Effector memory CD8-positive, alpha-beta T cell (primary cell): Measurements from ENCODE around the gene UBR4.

Experiments used
- ATAC-seq: fragments of 150-1000 bp; cut with Tn5 transposase; replicated peaks from 2 replicates; pipeline ENCODE4 v1.10.0; 2021; ENCODE audit warnings: mild to moderate bottlenecking, moderate library complexity
- DNase-seq, 3 experiments: peaks; one replicate each; pipeline ENCODE4 v3.0.0; 2021
- H3K27ac Mint-ChIP-seq, 2 donors: one replicate each; pipeline ENCODE4 v1.8.0; 2022; ENCODE audit warnings: mild to moderate bottlenecking in 2 of 2, mixed read lengths in 2 of 2, moderate library complexity in 2 of 2
- H3K27me3 Mint-ChIP-seq, 2 donors: one replicate each; pipeline ENCODE4 v1.8.0; 2022; ENCODE audit warnings: mixed read lengths in 2 of 2
- H3K36me3 Mint-ChIP-seq: one replicate; pipeline ENCODE4 v1.8.0; 2022; ENCODE audit warnings: mild to moderate bottlenecking, moderate library complexity, mixed read lengths; ENCODE audit not compliant: insufficient read depth
- H3K4me1 Mint-ChIP-seq, 2 donors: one replicate each; pipeline ENCODE4 v1.8.0; 2022; ENCODE audit warnings: low read depth in 2 of 2, mixed read lengths in 2 of 2
- H3K4me3 Mint-ChIP-seq, 2 donors: one replicate each; pipeline ENCODE4 v1.8.0; 2022; ENCODE audit warnings: mild to moderate bottlenecking in 2 of 2, mixed read lengths in 2 of 2, moderate library complexity in 2 of 2
- H3K9me3 Mint-ChIP-seq, 2 donors: one replicate each; pipeline ENCODE4 v1.8.0; 2022; ENCODE audit warnings: mixed read lengths in 2 of 2

Gene UBR4

GRCh38 chr1:19165501-19165900, 44.6 kb downstream of the UBR4 start:
- Mint-ChIP-seq H3K4me3 (no peak overlapping the region), H3K27ac (peak overlapping the region; percentile 20 to 56), H3K4me1 (no peaks in the 10 kb centered on the region), H3K9me3 (no peaks in the 10 kb centered on the region), H3K36me3 (peaks cover 95% of the 10 kb centered on the region), H3K27me3 (no peaks in the 10 kb centered on the region)
- DNase-seq = no peak
- ATAC-seq = no peak

GRCh38 chr1:19164274-19165015, 45.6 kb downstream of the UBR4 start:
- peaks cover 95% of the 10 kb centered on the region for H3K36me3 Mint-ChIP-seq
- no peak overlapping the region for H3K4me3 Mint-ChIP-seq
- H3K9me3 Mint-ChIP-seq = no peaks in the 10 kb centered on the region
- DNase-seq (no peak), ATAC-seq (no peak)
- no peaks in the 10 kb centered on the region for H3K4me1 Mint-ChIP-seq
- no peaks in the 10 kb centered on the region for H3K27me3 Mint-ChIP-seq
- H3K27ac Mint-ChIP-seq = peak overlapping the region; percentile 20 to 56

- H3K36me3 Mint-ChIP-seq = peaks cover 96% of the 10 kb centered on the region
- H3K27me3 Mint-ChIP-seq = no peaks in the 10 kb centered on the region
- no peaks in the 10 kb centered on the region for H3K9me3 Mint-ChIP-seq
- H3K4me1 Mint-ChIP-seq = no peaks in the 10 kb centered on the region
- no peak overlapping the region for H3K27ac Mint-ChIP-seq
- DNase-seq (no peak), ATAC-seq (no peak)
- no peak overlapping the region for H3K4me3 Mint-ChIP-seq
Measured at GRCh38 chr1:19163261-19163660, 46.8 kb downstream of the UBR4 start.

- H3K27me3 Mint-ChIP-seq = no peaks in the 10 kb centered on the region
- no peak overlapping the region for H3K4me3 Mint-ChIP-seq
- no peak overlapping the region for H3K27ac Mint-ChIP-seq
- peaks cover 98% of the 10 kb centered on the region for H3K36me3 Mint-ChIP-seq
- ATAC-seq (no peak), DNase-seq (no peak)
- H3K4me1 Mint-ChIP-seq = no peaks in the 10 kb centered on the region
- H3K9me3 Mint-ChIP-seq = no peaks in the 10 kb centered on the region
Measured at GRCh38 chr1:19160831-19161230, 49.2 kb downstream of the UBR4 start.

GRCh38 chr1:19157653-19158052, 52.4 kb downstream of the UBR4 start:
- Mint-ChIP-seq H3K27me3 (no peaks in the 10 kb centered on the region), H3K27ac (no peak overlapping the region), H3K36me3 (peaks cover 90% of the 10 kb centered on the region), H3K4me3 (no peak overlapping the region), H3K4me1 (no peaks in the 10 kb centered on the region), H3K9me3 (no peaks in the 10 kb centered on the region)
- ATAC-seq (no peak), DNase-seq (no peak)

- H3K36me3 Mint-ChIP-seq = peaks cover 89% of the 10 kb centered on the region
- no peak overlapping the region for H3K27ac Mint-ChIP-seq
Measured at GRCh38 chr1:19156676-19157075, 53.4 kb downstream of the UBR4 start.

GRCh38 chr1:19154876-19155275, 55.2 kb downstream of the UBR4 start:
- peaks cover 89% of the 10 kb centered on the region for H3K36me3 Mint-ChIP-seq
- H3K27me3 Mint-ChIP-seq = no peaks in the 10 kb centered on the region
- ATAC-seq (no peak), DNase-seq (no peak)
- no peaks in the 10 kb centered on the region for H3K4me1 Mint-ChIP-seq
- peak overlapping the region in 1 of 2 donors; percentile 66 for H3K27ac Mint-ChIP-seq
- no peaks in the 10 kb centered on the region for H3K9me3 Mint-ChIP-seq
- H3K4me3 Mint-ChIP-seq = no peak overlapping the region

More at GRCh38 chr1:19156676-19157075, 53.4 kb downstream of the UBR4 start:
- Mint-ChIP-seq H3K4me1 (no peaks in the 10 kb centered on the region), H3K27me3 (no peaks in the 10 kb centered on the region), H3K4me3 (no peak overlapping the region), H3K9me3 (no peaks in the 10 kb centered on the region)
- DNase-seq (no peak), ATAC-seq (no peak)

- Mint-ChIP-seq H3K36me3 (peaks cover 88% of the 10 kb centered on the region), H3K9me3 (no peaks in the 10 kb centered on the region), H3K4me3 (no peak overlapping the region), H3K27ac (peak overlapping the region in 1 of 2 donors; percentile 16), H3K4me1 (no peaks in the 10 kb centered on the region), H3K27me3 (no peaks in the 10 kb centered on the region)
- DNase-seq (no peak), ATAC-seq (no peak)
Measured at GRCh38 chr1:19153169-19153568, 56.9 kb downstream of the UBR4 start.

GRCh38 chr1:19151537-19151936, 58.5 kb downstream of the UBR4 start:
- Mint-ChIP-seq H3K4me1 (peaks cover 0 to 3% of the 10 kb centered on the region in 2 donors), H3K36me3 (peaks cover 88% of the 10 kb centered on the region), H3K27ac (no peak overlapping the region), H3K27me3 (no peaks in the 10 kb centered on the region), H3K9me3 (no peaks in the 10 kb centered on the region), H3K4me3 (no peak overlapping the region)
- no peak for DNase-seq
- no peak for ATAC-seq

- Mint-ChIP-seq H3K27me3 (no peaks in the 10 kb centered on the region), H3K4me3 (no peak overlapping the region), H3K27ac (peak overlapping the region in 1 of 2 donors; percentile 79), H3K9me3 (no peaks in the 10 kb centered on the region), H3K4me1 (peaks cover 0 to 3% of the 10 kb centered on the region in 2 donors), H3K36me3 (peaks cover 90% of the 10 kb centered on the region)
- no peak for ATAC-seq
- no peak for DNase-seq
Measured at GRCh38 chr1:19149736-19150135, 60.3 kb downstream of the UBR4 start.

- Mint-ChIP-seq H3K36me3 (peaks cover 83% of the 10 kb centered on the region), H3K27ac (peak overlapping the region; percentile 53 to 83)
- no peak for ATAC-seq
Measured at GRCh38 chr1:19140465-19140864, 69.6 kb downstream of the UBR4 start.

GRCh38 chr1:19139711-19140110, 70.4 kb downstream of the UBR4 start:
- Mint-ChIP-seq H3K27ac (peak overlapping the region; percentile 53 to 83), H3K4me3 (no peak overlapping the region), H3K9me3 (no peaks in the 10 kb centered on the region), H3K36me3 (peaks cover 84% of the 10 kb centered on the region), H3K4me1 (peaks cover 0 to 2% of the 10 kb centered on the region in 2 donors), H3K27me3 (no peaks in the 10 kb centered on the region)
- ATAC-seq (no peak), DNase-seq (no peak)

More at GRCh38 chr1:19140465-19140864, 69.6 kb downstream of the UBR4 start:
- no peaks in the 10 kb centered on the region for H3K27me3 Mint-ChIP-seq
- H3K4me3 Mint-ChIP-seq = no peak overlapping the region
- no peaks in the 10 kb centered on the region for H3K9me3 Mint-ChIP-seq
- no peak for DNase-seq
- H3K4me1 Mint-ChIP-seq = peaks cover 0 to 2% of the 10 kb centered on the region in 2 donors

GRCh38 chr1:19138958-19139581, 71.0 kb downstream of the UBR4 start:
- H3K4me3 Mint-ChIP-seq = no peak overlapping the region
- H3K27me3 Mint-ChIP-seq = no peaks in the 10 kb centered on the region
- H3K9me3 Mint-ChIP-seq = no peaks in the 10 kb centered on the region
- peaks cover 0 to 2% of the 10 kb centered on the region in 2 donors for H3K4me1 Mint-ChIP-seq
- no peak for ATAC-seq
- H3K36me3 Mint-ChIP-seq = peaks cover 82% of the 10 kb centered on the region
- H3K27ac Mint-ChIP-seq = peak overlapping the region in 1 of 2 donors; percentile 32
- DNase-seq = no peak

GRCh38 chr1:19138331-19138730, 71.7 kb downstream of the UBR4 start:
- no peaks in the 10 kb centered on the region for H3K27me3 Mint-ChIP-seq
- ATAC-seq (no peak), DNase-seq (no peak)
- no peaks in the 10 kb centered on the region for H3K9me3 Mint-ChIP-seq
- peaks cover 80% of the 10 kb centered on the region for H3K36me3 Mint-ChIP-seq
- H3K4me1 Mint-ChIP-seq = peaks cover 0 to 2% of the 10 kb centered on the region in 2 donors
- H3K4me3 Mint-ChIP-seq = no peak overlapping the region
- no peak overlapping the region for H3K27ac Mint-ChIP-seq
